Left ventricle myocardium superior (tissue), 1 donor: Measurements from ENCODE around the gene EVI5. TPM values are rescaled to one million over a fixed set of nuclear protein-coding genes. Genes with fewer than 3 reads are reported as not detected.
"Not testable (repeated sequence)": the region's sequence is repeated elsewhere in the genome, so short reads cannot be mapped to it uniquely, and the experiment has no call there.

Experiments
- ATAC-seq: fragments of 200-7000 bp; cut with Tn5 transposase; one replicate; pipeline ENCODE4 v1.9.1; 2020; ENCODE audit warnings: mild to moderate bottlenecking, moderate library complexity
- DNase-seq: peaks from one replicate; pipeline ENCODE4 v3.0.0-alpha.2; 2020
- intact Hi-C: fragments of 100-400 bp; cut with micrococcal nuclease; formaldehyde crosslinking; loops from one replicate; pipeline ENCODE4 v1.11.0; 2022
- total RNA-seq: library from RNA; stranded (reverse); fragmentation: NEBNext Ultra II Directional; extraction: Animal tissue kit (Norgen Biotek cat#: 25700); gene quantifications from one replicate; pipeline ENCODE4 v1.2.1, GENCODE V29; 2021
- donor health status: DM: no; HTN: yes; CAD: no; lungs with severe emphysema.

Gene EVI5
- total RNA-seq, 1 donor from 2014 or later: 21.2 TPM

DNA sequence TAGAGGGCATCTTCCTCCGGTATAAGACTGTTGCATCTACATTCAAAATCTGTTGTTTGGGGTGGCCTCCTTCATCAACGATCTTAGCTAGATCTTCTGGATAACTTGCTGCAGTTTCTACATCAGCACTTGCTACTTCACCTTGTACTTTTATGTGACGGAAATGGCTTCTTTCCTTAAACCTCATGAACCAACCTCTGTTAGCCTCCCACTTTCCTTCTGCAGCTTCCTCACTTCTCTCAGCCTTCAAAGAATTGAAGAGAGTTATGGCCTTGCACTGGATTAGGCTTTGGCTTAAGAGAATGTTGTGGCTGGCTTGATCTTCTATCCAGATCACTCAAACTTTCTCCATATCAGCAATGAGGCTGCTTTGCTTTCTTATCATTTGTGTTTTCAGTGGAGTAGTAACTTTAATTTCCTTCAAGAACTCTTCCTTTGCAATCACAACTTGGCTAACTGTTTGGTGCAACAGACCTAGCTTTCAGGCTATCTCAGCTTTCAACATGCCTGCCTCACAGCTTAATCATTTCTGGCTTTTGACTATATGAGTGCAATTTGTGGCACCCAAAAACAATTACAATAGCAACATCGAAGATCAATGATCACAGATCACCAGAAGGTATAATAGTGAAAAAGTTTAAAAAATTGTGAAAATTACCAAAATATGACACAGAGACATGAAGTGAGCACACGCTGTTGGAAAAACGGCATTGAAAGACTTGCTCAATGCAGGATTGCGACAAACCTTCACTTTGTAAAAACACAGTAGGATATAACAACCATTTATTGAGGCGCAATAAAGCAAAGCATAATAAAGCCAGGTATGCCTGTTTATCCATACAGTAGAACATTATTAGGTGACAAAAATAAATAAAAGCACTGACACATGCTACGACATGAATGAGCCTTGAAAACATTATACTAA lies 241.5 kb downstream of the EVI5 start:
- DNase-seq (no peak), ATAC-seq (no peak)
- intact Hi-C loops: no loop called here

DNA sequence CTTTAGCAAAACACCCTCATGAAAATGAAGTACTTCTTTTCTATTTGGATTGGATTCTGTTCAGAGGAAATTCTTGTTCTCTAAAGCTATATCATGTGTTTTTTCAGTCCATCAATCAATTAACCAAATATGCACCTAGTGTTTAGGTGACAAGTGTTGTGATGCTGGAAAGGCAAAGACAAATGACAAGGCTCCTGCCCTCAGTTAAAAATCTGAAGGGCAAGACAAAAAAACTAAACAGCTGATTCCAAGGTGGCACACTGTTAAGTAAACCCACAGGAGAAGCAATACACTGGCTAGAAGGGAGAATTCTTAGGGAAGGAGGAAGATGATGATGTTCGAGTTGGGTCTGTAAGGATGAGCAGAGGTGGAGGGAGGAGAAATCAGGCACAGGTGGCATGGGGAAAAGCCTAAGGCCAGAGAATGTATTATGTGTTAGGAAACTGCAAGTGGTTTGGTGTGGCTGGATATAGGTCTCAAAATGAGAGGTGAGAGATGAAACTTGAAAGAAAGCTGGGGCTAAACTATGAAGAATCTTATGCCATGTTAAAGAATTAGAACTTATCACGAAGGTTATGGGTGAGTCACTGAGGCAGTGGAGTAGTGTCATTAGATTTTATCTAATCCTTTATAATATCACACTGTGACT lies 246.4 kb downstream of the EVI5 start:
- DNase-seq (no peak), ATAC-seq (no peak)
- intact Hi-C loops: no loop called here

DNA sequence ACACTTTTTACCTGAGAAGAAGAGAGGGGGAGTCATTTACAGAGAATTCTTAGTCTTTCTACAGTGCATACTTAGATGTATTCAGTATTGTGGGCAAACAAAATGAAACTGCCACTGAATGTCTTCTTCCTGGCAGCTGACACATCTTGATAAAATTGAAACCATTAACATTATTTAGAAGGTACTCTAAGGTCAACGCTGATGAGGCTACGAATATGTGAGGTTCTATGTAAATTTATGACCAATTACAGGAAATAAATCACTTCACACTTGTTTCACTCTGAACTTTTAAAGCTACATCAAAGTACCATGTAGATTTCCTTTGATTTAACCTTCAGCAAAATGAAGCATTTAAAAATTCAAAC lies 246.9 kb downstream of the EVI5 start:
- ATAC-seq (no peak), DNase-seq (no peak)
- intact Hi-C loops: no loop called here

DNA sequence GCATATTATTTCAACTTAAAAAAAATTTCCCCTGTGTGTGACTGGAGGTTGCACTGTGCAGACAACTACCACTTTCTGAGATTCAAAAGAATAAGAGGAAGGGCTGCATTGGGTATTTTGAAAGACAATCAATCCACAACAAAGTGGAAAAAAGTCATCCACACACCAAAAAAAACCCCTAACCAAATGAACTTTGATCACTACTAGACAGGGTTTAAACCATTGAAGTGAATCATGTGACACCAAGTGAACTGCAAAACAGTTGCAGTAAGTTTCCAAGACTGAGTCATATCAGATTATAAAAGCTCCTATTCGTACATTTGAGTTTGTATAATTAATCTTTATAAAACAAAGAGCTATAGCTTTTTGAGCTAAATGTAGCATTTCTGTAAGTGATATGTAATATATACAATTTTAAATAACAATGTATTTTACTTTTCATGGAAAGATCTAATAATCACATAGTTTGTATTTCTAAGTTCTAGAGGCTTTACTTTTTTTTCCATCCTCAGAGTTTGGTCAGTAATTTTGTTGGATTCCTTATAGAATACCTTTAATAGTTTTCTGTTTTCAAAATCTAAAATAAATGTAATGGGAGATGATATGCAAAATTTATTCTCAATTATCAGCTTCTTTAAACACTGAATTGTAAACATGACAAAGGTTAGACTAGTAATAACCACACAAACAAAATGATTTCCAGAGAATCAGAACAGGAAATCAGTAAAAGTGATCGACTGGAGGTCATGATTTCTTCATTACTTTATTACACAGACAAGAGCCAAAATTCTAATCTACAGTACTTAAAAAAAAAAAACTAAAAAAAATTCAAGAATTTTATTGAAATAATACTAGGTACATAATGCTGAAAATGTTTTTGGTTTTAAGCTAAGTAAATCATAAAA lies 247.7 kb downstream of the EVI5 start:
- DNase-seq (no peak), ATAC-seq (no peak)
- intact Hi-C loops: no loop called here

DNA sequence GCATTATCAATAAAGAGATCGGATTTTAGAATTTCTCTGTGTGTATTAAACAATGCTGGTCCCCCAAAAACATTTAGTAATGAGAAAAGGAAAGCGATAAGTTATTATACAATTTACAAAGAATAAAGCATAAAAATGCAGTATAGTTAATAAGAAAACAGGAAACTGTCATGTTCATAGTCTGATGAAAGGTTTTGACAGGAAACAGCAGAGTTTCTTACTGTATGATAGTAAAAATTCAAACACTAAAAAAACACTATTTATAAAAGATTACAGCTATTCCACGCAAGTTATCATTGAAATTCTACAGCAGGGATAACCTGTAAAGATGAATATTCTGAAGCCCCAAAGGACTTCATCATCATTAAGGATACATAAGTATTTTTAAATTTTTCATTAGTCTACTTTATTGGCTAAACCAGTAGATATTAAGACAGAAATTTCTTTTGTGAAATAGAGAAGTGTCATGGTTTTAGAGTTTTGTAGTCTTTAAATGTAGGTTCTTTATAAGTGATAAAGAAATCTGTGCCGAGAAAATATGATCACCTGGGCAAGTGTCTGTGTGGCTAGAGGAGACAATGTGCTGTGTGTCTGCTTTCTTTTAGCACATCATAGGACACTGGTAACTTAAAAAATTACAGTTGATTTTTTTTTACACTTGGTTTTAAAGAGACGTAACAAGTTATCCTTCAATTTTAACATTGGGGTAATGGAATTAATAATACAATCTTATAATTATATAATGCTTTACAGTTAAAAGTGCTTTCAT lies 248.5 kb downstream of the EVI5 start:
- DNase-seq (no peak), ATAC-seq (no peak)
- intact Hi-C loops: no loop called here

DNA sequence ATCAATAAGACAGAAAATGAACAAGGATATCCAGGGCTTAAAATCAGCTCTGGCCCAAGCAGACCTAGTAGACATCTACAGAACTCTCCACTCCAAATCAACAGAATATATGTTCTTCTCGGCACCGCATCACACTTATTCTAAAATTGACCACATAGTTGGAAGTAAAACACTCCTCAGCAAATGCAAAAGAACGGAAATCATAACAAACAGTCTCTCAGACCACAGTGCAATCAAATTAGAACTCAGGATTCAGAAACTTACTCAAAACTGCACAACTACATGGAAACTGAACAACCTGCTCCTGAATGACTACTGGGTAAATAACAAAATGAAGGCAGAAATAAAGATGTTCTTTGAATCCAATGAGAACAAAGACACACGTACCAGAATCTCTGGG lies 252.5 kb downstream of the EVI5 start:
- ATAC-seq, intact Hi-C loops, DNase-seq: not testable (repeated sequence)

DNA sequence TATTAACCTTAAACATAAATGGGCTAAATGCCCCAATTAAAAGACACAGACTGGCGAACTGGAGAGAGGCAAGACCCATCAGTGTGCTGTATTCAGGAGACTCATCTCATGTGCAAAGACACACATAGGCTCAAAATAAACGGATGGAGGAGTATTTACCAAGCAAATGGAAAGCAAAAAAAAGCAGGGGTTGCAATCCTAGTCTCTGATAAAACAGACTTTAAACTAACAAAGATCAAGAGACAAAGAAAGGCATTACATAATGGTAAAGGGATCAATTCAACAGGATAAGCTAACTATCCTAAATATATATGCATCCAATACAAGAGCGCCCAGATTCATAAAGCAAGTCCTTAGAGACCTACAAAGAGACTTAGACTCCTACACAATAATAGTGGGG lies 253.0 kb downstream of the EVI5 start:
- ATAC-seq, DNase-seq, intact Hi-C loops: not testable (repeated sequence)

DNA sequence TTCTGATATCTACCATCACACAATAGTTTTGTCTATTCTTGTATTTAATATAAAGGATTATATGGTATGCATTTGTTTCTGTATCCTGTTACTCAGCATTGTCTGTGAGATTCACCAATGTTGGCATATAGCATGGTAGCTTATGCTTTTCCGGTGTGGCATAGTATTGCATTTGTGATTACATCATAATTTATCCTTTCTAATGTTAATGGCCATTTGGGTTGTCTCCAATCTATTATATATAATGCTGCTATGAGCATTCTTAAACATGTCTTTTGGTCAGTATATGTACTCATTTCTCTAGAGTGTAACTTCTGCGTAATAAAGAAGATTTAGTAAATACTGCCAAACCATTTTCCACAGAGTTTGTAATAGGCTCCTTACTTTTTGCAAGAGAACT lies 257.2 kb downstream of the EVI5 start:
- intact Hi-C loops: no loop called here
- ATAC-seq (no peak), DNase-seq (no peak)

DNA sequence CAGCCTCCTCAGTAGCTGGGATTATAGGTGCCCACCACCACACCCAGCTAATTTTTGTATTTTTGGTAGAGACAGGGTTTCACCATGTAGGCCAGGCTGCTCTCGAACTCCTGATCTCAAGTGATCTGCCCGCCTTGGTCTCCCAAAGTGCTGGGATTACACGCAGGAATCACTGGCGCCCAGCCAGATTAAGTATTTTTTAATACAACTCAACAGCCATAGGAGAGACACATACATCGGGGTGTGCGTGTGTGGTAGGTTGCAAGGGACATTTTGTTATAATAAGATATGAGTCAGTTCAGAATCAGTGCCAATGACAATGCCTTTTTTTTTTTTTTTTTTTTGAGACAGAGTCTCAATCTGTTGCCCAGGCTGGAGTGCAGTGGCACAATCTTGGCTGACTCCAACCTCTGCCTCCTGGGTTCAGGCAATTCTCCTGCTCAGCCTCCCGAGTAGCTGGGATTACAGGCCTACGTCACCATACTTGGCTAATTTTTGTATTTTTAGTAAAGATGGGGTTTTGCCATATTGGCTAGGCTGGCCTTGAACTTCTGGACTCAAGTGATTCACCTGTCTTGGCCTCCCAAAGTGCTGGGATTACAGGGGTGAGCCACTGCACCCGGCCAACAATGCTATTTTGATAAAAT lies 259.8 kb downstream of the EVI5 start:
- intact Hi-C loops, ATAC-seq, DNase-seq: not testable (repeated sequence)

GRCh38 chr1:92519043-92519442 lies 265.9 kb downstream of the EVI5 start:
- no peak for ATAC-seq
- intact Hi-C loops: no loop called here
- DNase-seq: no peak

GRCh38 chr1:92516574-92516973 lies 268.3 kb downstream of the EVI5 start:
- intact Hi-C loops: no loop called here
- DNase-seq: no peak
- ATAC-seq: no peak

DNA sequence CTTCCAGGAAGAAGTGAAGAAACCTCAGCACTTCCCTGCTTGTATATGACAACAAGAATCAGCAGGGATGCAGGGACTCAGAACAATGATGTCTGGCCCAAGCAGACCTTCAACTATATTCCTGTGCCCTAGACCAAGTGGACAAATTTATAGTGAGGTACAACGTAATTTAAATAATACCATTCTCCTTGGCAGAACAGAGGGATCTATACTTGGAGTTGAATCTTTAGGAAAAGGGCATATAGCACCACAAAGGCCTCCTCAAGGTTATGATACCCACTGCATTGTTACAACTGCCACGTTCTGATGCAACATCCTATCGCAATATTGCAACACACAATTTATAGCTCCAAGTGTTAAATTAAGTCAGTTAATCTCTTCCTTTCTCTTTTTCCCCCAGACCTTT lies 269.1 kb downstream of the EVI5 start:
- no peak for ATAC-seq
- DNase-seq: no peak
- intact Hi-C loops: no loop called here

- intact Hi-C loops: no loop called here
- DNase-seq: no peak
- ATAC-seq: no peak
Measured at GRCh38 chr1:92511541-92511940, 273.4 kb downstream of the EVI5 start.

- intact Hi-C loops: no loop called here
- no peak for ATAC-seq
- no peak for DNase-seq
Measured at GRCh38 chr1:92509619-92510018, 275.3 kb downstream of the EVI5 start.

DNA sequence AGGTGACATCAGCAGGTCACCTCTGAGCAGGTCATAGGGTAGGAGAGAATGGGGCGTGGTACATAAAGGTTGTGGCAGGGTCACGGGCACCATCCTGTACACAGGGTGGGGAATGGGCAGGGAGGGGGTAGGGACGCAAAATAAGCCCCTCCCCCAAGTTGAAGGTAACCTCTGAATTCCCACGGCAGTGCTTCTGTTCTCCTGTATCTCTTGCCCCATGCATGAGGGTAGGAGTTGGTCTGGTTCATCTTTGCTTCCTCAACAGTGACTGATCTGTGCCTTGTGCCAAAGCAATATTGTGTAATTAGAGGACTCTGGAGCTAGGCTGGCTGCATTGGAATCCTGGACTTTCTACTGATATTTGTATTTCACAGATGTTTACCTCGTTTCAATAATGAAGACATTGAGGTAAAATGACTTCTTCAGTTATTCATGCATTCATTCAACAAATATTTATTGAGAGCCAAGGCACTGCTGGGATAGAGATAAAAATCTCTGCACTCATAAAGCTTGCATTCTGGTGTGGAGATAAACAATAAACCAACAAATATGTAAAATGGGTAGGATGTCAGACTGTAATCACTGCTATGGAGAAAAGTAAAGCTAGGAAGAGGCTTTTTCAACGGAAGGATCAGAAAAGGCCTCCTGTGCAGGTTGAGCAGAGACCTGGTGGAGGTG lies 279.8 kb downstream of the EVI5 start:
- ATAC-seq: no peak
- intact Hi-C loops: no loop called here
- no peak for DNase-seq

GRCh38 chr1:92504291-92505014 lies 280.5 kb downstream of the EVI5 start:
- ATAC-seq (no peak), DNase-seq (no peak)
- intact Hi-C loops: no loop called here

DNA sequence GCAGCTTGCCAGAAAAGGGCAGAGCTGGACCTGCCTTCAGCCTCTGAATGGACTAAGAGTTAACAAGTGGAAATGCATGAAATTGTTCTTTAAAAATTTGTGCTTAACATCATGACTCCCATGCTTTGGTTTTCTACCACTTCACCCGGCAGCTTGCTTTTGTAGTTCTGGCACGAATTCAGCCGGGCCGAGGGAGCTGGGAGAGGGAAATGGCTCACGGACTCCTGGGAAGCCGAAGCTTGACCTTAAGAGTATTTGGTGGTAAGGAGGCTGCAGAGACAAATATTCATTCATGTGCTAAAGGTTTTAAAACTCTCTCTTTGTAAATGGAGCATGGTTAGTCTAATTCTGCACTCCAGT lies 281.0 kb downstream of the EVI5 start:
- ATAC-seq (no peak), DNase-seq (no peak)
- intact Hi-C loops: no loop called here
